Astrocyte (in vitro differentiated cells and primary cell): ENCODE results near the gene ANO2. TPM values are rescaled to one million over a fixed set of nuclear protein-coding genes. Genes with fewer than 3 reads are reported as not detected.
"Not testable (repeated sequence)": the region's sequence is repeated elsewhere in the genome, so short reads cannot be mapped to it uniquely, and the experiment has no call there.

ENCODE experiments used
- DNase-seq: peaks from one replicate; pipeline ENCODE4 v3.0.0-alpha.2; 2010; ENCODE audit warnings: low read depth
- FAIRE-seq: peaks from 2 replicates; lab custom pipeline; 2011; peaks lifted over from hg19 to GRCh38; lab: Jason Lieb, UNC
- H2AFZ ChIP-seq: 2 replicates; pipeline ENCODE4 v1.6.0; 2012; ENCODE audit warnings: low read depth, low read length, inconsistent platforms
- H3K27ac ChIP-seq: 2 replicates; pipeline ENCODE4 v1.5.1; 2011; ENCODE audit warnings: low read depth, low read length, inconsistent platforms
- H3K27me3 ChIP-seq: 2 replicates; pipeline ENCODE4 v1.6.0; 2011; ENCODE audit warnings: low read length, inconsistent platforms; ENCODE audit not compliant: insufficient read depth
- H3K36me3 ChIP-seq: 2 replicates; pipeline ENCODE4 v1.5.1; 2011; ENCODE audit warnings: low read length, inconsistent platforms; ENCODE audit not compliant: insufficient read depth
- H3K4me1 ChIP-seq: 2 replicates; pipeline ENCODE4 v1.5.1; 2011; ENCODE audit warnings: low read length, inconsistent platforms; ENCODE audit not compliant: insufficient read depth
- H3K4me2 ChIP-seq: 2 replicates; pipeline ENCODE4 v1.6.0; 2012; ENCODE audit warnings: low read length, inconsistent platforms
- H3K4me3 ChIP-seq: 2 replicates; pipeline ENCODE4 v1.5.1; 2011; ENCODE audit warnings: low read depth, mild to moderate bottlenecking, low read length, inconsistent platforms; ENCODE audit not compliant: insufficient read depth
- H3K79me2 ChIP-seq: 2 replicates; pipeline ENCODE4 v1.6.0; 2012; ENCODE audit warnings: mild to moderate bottlenecking, low read length, inconsistent platforms; ENCODE audit not compliant: insufficient read depth
- H3K9ac ChIP-seq: 2 replicates; pipeline ENCODE4 v1.6.0; 2012; ENCODE audit warnings: mild to moderate bottlenecking, low read length, inconsistent platforms
- H3K9me3 ChIP-seq: 2 replicates; pipeline ENCODE4 v1.5.1; 2012; ENCODE audit warnings: low read depth, mild to moderate bottlenecking, low read length, inconsistent platforms; ENCODE audit not compliant: insufficient read depth
- H4K20me1 ChIP-seq: 2 replicates; pipeline ENCODE4 v1.6.0; 2012; ENCODE audit warnings: low read length, inconsistent platforms; ENCODE audit not compliant: insufficient read depth
- H3K27ac Mint-ChIP-seq: one replicate; pipeline ENCODE4 v1.8.0; 2021; ENCODE audit warnings: mild to moderate bottlenecking, mixed read lengths; ENCODE audit not compliant: unreplicated experiment
- H3K27me3 Mint-ChIP-seq: one replicate; pipeline ENCODE4 v1.8.0; 2021; ENCODE audit warnings: low read depth, mixed read lengths; ENCODE audit not compliant: unreplicated experiment
- H3K36me3 Mint-ChIP-seq: one replicate; pipeline ENCODE4 v1.8.0; 2021; ENCODE audit warnings: low read depth, mixed read lengths; ENCODE audit not compliant: unreplicated experiment
- H3K4me1 Mint-ChIP-seq: one replicate; pipeline ENCODE4 v1.8.0; 2021; ENCODE audit warnings: low read depth, mixed read lengths; ENCODE audit not compliant: unreplicated experiment
- H3K4me3 Mint-ChIP-seq: one replicate; pipeline ENCODE4 v1.8.0; 2021; ENCODE audit warnings: mild to moderate bottlenecking, moderate library complexity, mixed read lengths; ENCODE audit not compliant: unreplicated experiment
- H3K9me3 Mint-ChIP-seq: one replicate; pipeline ENCODE4 v1.8.0; 2021; ENCODE audit warnings: mild to moderate bottlenecking, mixed read lengths; ENCODE audit not compliant: unreplicated experiment
- CTCF ChIP-seq: IDR thresholded peaks from 2 replicates; pipeline ENCODE4 v1.5.1; 2011; ENCODE audit warnings: low read depth, mild to moderate bottlenecking, inconsistent platforms, low read length, moderate library complexity; ENCODE audit not compliant: insufficient read depth
- EZH2 ChIP-seq: IDR thresholded peaks from 2 replicates; pipeline ENCODE4 v1.6.1; 2012; ENCODE audit warnings: mild to moderate bottlenecking, low read length, inconsistent platforms; ENCODE audit not compliant: insufficient read depth
- total RNA-seq: library from RNA; stranded (reverse); gene quantifications from 2 replicates; pipeline ENCODE4 v1.2.1, GENCODE V29; 2021

The ANO2 gene
- total RNA-seq, 1 donor from 2014 or later: 0.93 TPM

- not testable (repeated sequence) for H3K9me3 ChIP-seq, FAIRE-seq, H3K4me2 ChIP-seq, H3K4me1 Mint-ChIP-seq, H4K20me1 ChIP-seq, DNase-seq, H2AFZ ChIP-seq, H3K79me2 ChIP-seq, H3K9ac ChIP-seq, H3K27ac Mint-ChIP-seq, H3K36me3 ChIP-seq, H3K27ac ChIP-seq, H3K36me3 Mint-ChIP-seq, H3K27me3 ChIP-seq, H3K4me3 ChIP-seq, H3K4me3 Mint-ChIP-seq, H3K4me1 ChIP-seq
- peaks cover 23% of the 10 kb centered on the region for H3K9me3 Mint-ChIP-seq
- peaks cover 17% of the 10 kb centered on the region for H3K27me3 Mint-ChIP-seq
Measured at GRCh38 chr12:5818877-5819276, 126.2 kb downstream of the ANO2 start.

GRCh38 chr12:5817246-5817645, 127.8 kb downstream of the ANO2 start:
- H3K4me3 ChIP-seq: no peak overlapping the region
- H3K4me1 ChIP-seq: no peaks in the 10 kb centered on the region
- no peaks in the 10 kb centered on the region for H3K79me2 ChIP-seq
- H3K9me3 Mint-ChIP-seq: peaks cover 18% of the 10 kb centered on the region
- H2AFZ ChIP-seq: no peak overlapping the region
- H3K9me3 ChIP-seq: peaks cover 2% of the 10 kb centered on the region
- TF ChIP-seq CTCF (no peak), EZH2 (no peak)
- H3K4me3 Mint-ChIP-seq: no peak overlapping the region
- DNase-seq (no peak), FAIRE-seq (no peak)
- no peak overlapping the region for H3K4me2 ChIP-seq
- no peak overlapping the region for H3K27ac Mint-ChIP-seq
- no peaks in the 10 kb centered on the region for H3K36me3 ChIP-seq
- no peaks in the 10 kb centered on the region for H3K36me3 Mint-ChIP-seq
- no peak overlapping the region for H3K9ac ChIP-seq
- H3K27ac ChIP-seq: no peak overlapping the region
- H3K27me3 Mint-ChIP-seq: peaks cover 17% of the 10 kb centered on the region
- no peaks in the 10 kb centered on the region for H4K20me1 ChIP-seq
- H3K4me1 Mint-ChIP-seq: no peaks in the 10 kb centered on the region
- H3K27me3 ChIP-seq: no peaks in the 10 kb centered on the region

- Mint-ChIP-seq H3K9me3 (peaks cover 2% of the 10 kb centered on the region), H3K27ac (peak overlapping the region; percentile 92), H3K4me3 (no peak overlapping the region), H3K4me1 (peaks cover 34% of the 10 kb centered on the region), H3K36me3 (no peaks in the 10 kb centered on the region), H3K27me3 (peaks cover 7% of the 10 kb centered on the region)
- Histone ChIP-seq H3K4me2 (peak overlapping the region; percentile 55), H3K27ac (peak overlapping the region; percentile 36), H3K27me3 (no peaks in the 10 kb centered on the region), H4K20me1 (no peaks in the 10 kb centered on the region), H3K4me3 (no peak overlapping the region), H3K79me2 (no peaks in the 10 kb centered on the region), H3K9ac (no peak overlapping the region), H3K9me3 (no peaks in the 10 kb centered on the region), H3K4me1 (peaks cover 20% of the 10 kb centered on the region), H3K36me3 (no peaks in the 10 kb centered on the region), H2AFZ (no peak overlapping the region)
- TF ChIP-seq EZH2: no peak
- no peak for TF ChIP-seq CTCF
- FAIRE-seq (no peak), DNase-seq (no peak)
Measured at GRCh38 chr12:5809586-5809985, 135.5 kb downstream of the ANO2 start.
